HepG2 (cell line): ENCODE results near the gene UTP4. TPM values are rescaled to one million over a fixed set of nuclear protein-coding genes. Genes with fewer than 3 reads are reported as not detected.
A peak's percentile ranks its signal among the peaks of the same experiment; 100 is the strongest.

Experiments used
- BRD4 ChIP-seq: sonication (generic); formaldehyde crosslinking; IDR thresholded peaks from 2 replicates; pipeline ENCODE4 v1.4.0; 2020; ENCODE audit warnings: missing genetic modification reagents
- CEBPG ChIP-seq: IDR thresholded peaks from 2 replicates; pipeline ENCODE4 v1.6.1; 2016
- HOXA7 ChIP-seq: sonication (generic); formaldehyde crosslinking; IDR thresholded peaks from 2 replicates; pipeline ENCODE4 v1.8.1; 2022; ENCODE audit warnings: mild to moderate bottlenecking, missing genetic modification reagents, moderate library complexity
- JUN ChIP-seq: sonication (generic); formaldehyde crosslinking; IDR thresholded peaks from 2 replicates; pipeline ENCODE4 v1.4.0; 2020; ENCODE audit warnings: mild to moderate bottlenecking, missing genetic modification reagents
- MEF2D ChIP-seq: sonication (generic); formaldehyde crosslinking; IDR thresholded peaks from 2 replicates; pipeline ENCODE4 v1.5.1; 2020; ENCODE audit warnings: mild to moderate bottlenecking, missing genetic modification reagents
- MXD3 ChIP-seq: IDR thresholded peaks from 2 replicates; pipeline ENCODE4 v1.6.1; 2016; ENCODE audit warnings: mild to moderate bottlenecking, missing biosample characterization, missing genetic modification reagents
- NCOA5 ChIP-seq: sonication (generic); formaldehyde crosslinking; IDR thresholded peaks from 2 replicates; pipeline ENCODE4 v1.4.0; 2020; ENCODE audit warnings: missing genetic modification reagents
- RARG ChIP-seq: sonication (generic); formaldehyde crosslinking; IDR thresholded peaks from 2 replicates; pipeline ENCODE4 v1.4.0; 2020; ENCODE audit warnings: low read depth, mild to moderate bottlenecking, missing genetic modification reagents
- SAP130 ChIP-seq: IDR thresholded peaks from 2 replicates; pipeline ENCODE4 v1.6.1; 2016; ENCODE audit warnings: low read depth
- TBP ChIP-seq: sonication (generic); formaldehyde crosslinking; IDR thresholded peaks from 2 replicates; pipeline ENCODE4 v1.5.0; 2020; ENCODE audit warnings: missing genetic modification reagents
- TRIM22 ChIP-seq: fragments of 450-650 bp; IDR thresholded peaks from 2 replicates; pipeline ENCODE4 v1.6.1; 2017
- ZNF451 ChIP-seq: sonication (generic); formaldehyde crosslinking; IDR thresholded peaks from 2 replicates; pipeline ENCODE4 v1.5.0; 2020; ENCODE audit warnings: mild to moderate bottlenecking, missing genetic modification reagents
- ZNF501 ChIP-seq: sonication (generic); formaldehyde crosslinking; IDR thresholded peaks from 2 replicates; pipeline ENCODE4 v1.5.1; 2020; ENCODE audit warnings: mild to moderate bottlenecking, moderate library complexity, missing genetic modification reagents
- ZNF607 ChIP-seq: sonication (generic); formaldehyde crosslinking; IDR thresholded peaks from 2 replicates; pipeline ENCODE4 v1.5.1; 2020; ENCODE audit warnings: missing genetic modification reagents, mild to moderate bottlenecking, borderline replicate concordance
- ZNF749 ChIP-seq: sonication (generic); formaldehyde crosslinking; IDR thresholded peaks from 2 replicates; pipeline ENCODE4 v1.8.0; 2022; ENCODE audit warnings: mild to moderate bottlenecking, missing genetic modification reagents, moderate library complexity, borderline replicate concordance
- ZNF878 ChIP-seq: sonication (generic); formaldehyde crosslinking; IDR thresholded peaks from 2 replicates; pipeline ENCODE4 v1.8.1; 2023; ENCODE audit warnings: mild to moderate bottlenecking, missing genetic modification reagents, moderate library complexity
- ZSCAN12 ChIP-seq: sonication (generic); formaldehyde crosslinking; IDR thresholded peaks from 2 replicates; pipeline ENCODE4 v1.9.0; 2021; ENCODE audit warnings: mild to moderate bottlenecking, missing genetic modification reagents
- polyA plus RNA-seq, 8 experiments: library from polyadenylated mRNA; depleted of rRNA in 3 of 8; stranded (reverse) in 7 of 8; unstranded in 1 of 8; fragments of >200 nt; fragmentation: Illumina TruSeq in 4 of 8; extraction: Trizol in 4 of 8; gene quantifications; 2 replicates each; pipeline versions ENCODE4 v1.2.1 to v1.2.3, GENCODE V29; 2011 to 2016; ENCODE audit warnings: low read depth in 4 of 8, missing spikeins in 1 of 8, mixed read lengths in 1 of 8; ENCODE audit not compliant: insufficient read depth in 1 of 8
- total RNA-seq, 5 experiments: library from RNA; depleted of rRNA; stranded (reverse); fragments of >200 nt; fragmentation: Illumina TruSeq; extraction: Trizol; gene quantifications; 2 replicates each; pipeline ENCODE4 v1.2.3, GENCODE V29; 2016; ENCODE audit warnings: low read depth in 1 of 5
- TF ChIP-seq, protein P1 (sequence below): sonication (generic); formaldehyde crosslinking; IDR thresholded peaks from 2 replicates; pipeline ENCODE4 v1.5.0; 2020; ENCODE audit warnings: mild to moderate bottlenecking, missing genetic modification reagents, moderate library complexity
- TF ChIP-seq, protein P2 (sequence below): sonication (generic); formaldehyde crosslinking; IDR thresholded peaks from 2 replicates; pipeline ENCODE4 v1.4.0; 2020; ENCODE audit warnings: low read depth, mild to moderate bottlenecking, missing genetic modification reagents
- TF ChIP-seq, protein P3 (sequence below): sonication (generic); formaldehyde crosslinking; conservative IDR thresholded peaks from 2 replicates; pipeline ENCODE4 v1.8.0; 2022; ENCODE audit warnings: low read depth, missing genetic modification reagents
- TF ChIP-seq, protein P4 (sequence below): sonication (generic); formaldehyde crosslinking; IDR thresholded peaks from 2 replicates; pipeline ENCODE4 v1.5.0; 2020; ENCODE audit warnings: missing genetic modification reagents, mild to moderate bottlenecking, borderline replicate concordance

The UTP4 gene
- total and polyA plus RNA-seq, 2 of the 13 experiments (the other 11 are each of a cell fraction or from before 2014, with no cell fraction given), result 30.0 to 85.8 TPM

- TF ChIP-seq TRIM22 (no peak), ZNF878 (CRISPR knock-in tag) (no peak), CEBPG (CRISPR knock-in tag) (0 out of 2 replicates have a peak, but pooled peaks have one; percentile 7), ZNF749 (CRISPR knock-in tag) (peak; percentile 57; the same call in 1 of the 2 replicates), RARG (CRISPR knock-in tag) (no peak), SAP130 (CRISPR knock-in tag) (peak; percentile 95), ZNF501 (CRISPR knock-in tag) (peak; percentile 99), BRD4 (CRISPR knock-in tag) (peak; percentile 17; the same call in 1 of the 2 replicates), ZNF451 (CRISPR knock-in tag) (peak; percentile 74), ZNF607 (peak; percentile 88), JUN (CRISPR knock-in tag) (no peak; the same call in 1 of the 2 replicates), ZSCAN12 (peak; percentile 93; the same call in 1 of the 2 replicates), MXD3 (CRISPR knock-in tag) (peak; percentile 70; the same call in 1 of the 2 replicates), NCOA5 (CRISPR knock-in tag) (no peak; the same call in 1 of the 2 replicates), MEF2D (CRISPR knock-in tag) (peak; percentile 74), TBP (CRISPR knock-in tag) (no peak), HOXA7 (CRISPR knock-in tag) (no peak)
- TF ChIP-seq, protein P1, sequence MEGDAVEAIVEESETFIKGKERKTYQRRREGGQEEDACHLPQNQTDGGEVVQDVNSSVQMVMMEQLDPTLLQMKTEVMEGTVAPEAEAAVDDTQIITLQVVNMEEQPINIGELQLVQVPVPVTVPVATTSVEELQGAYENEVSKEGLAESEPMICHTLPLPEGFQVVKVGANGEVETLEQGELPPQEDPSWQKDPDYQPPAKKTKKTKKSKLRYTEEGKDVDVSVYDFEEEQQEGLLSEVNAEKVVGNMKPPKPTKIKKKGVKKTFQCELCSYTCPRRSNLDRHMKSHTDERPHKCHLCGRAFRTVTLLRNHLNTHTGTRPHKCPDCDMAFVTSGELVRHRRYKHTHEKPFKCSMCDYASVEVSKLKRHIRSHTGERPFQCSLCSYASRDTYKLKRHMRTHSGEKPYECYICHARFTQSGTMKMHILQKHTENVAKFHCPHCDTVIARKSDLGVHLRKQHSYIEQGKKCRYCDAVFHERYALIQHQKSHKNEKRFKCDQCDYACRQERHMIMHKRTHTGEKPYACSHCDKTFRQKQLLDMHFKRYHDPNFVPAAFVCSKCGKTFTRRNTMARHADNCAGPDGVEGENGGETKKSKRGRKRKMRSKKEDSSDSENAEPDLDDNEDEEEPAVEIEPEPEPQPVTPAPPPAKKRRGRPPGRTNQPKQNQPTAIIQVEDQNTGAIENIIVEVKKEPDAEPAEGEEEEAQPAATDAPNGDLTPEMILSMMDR, result no peak
- TF ChIP-seq, protein P2, sequence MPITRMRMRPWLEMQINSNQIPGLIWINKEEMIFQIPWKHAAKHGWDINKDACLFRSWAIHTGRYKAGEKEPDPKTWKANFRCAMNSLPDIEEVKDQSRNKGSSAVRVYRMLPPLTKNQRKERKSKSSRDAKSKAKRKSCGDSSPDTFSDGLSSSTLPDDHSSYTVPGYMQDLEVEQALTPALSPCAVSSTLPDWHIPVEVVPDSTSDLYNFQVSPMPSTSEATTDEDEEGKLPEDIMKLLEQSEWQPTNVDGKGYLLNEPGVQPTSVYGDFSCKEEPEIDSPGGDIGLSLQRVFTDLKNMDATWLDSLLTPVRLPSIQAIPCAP (CRISPR knock-in tag), result no peak
- TF ChIP-seq, protein P3, sequence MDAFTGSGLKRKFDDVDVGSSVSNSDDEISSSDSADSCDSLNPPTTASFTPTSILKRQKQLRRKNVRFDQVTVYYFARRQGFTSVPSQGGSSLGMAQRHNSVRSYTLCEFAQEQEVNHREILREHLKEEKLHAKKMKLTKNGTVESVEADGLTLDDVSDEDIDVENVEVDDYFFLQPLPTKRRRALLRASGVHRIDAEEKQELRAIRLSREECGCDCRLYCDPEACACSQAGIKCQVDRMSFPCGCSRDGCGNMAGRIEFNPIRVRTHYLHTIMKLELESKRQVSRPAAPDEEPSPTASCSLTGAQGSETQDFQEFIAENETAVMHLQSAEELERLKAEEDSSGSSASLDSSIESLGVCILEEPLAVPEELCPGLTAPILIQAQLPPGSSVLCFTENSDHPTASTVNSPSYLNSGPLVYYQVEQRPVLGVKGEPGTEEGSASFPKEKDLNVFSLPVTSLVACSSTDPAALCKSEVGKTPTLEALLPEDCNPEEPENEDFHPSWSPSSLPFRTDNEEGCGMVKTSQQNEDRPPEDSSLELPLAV (CRISPR knock-in tag), result no peak
- TF ChIP-seq, protein P4, sequence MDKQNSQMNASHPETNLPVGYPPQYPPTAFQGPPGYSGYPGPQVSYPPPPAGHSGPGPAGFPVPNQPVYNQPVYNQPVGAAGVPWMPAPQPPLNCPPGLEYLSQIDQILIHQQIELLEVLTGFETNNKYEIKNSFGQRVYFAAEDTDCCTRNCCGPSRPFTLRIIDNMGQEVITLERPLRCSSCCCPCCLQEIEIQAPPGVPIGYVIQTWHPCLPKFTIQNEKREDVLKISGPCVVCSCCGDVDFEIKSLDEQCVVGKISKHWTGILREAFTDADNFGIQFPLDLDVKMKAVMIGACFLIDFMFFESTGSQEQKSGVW (CRISPR knock-in tag), result 0 out of 2 replicates have a peak, but pooled peaks have one; percentile 50
Observed at GRCh38 chr16:69186642-69187445, 54.4 kb downstream of the UTP4 start, which contains the start of gene SNTB2 (continued).
